Peyer's patch (tissue), 4 donors: ENCODE results near the gene PHOSPHO1. TPM values are rescaled to one million over a fixed set of nuclear protein-coding genes. Genes with fewer than 3 reads are reported as not detected.

Experiments used
- DNase-seq, 3 donors: peaks; one replicate each; pipeline ENCODE4 v3.0.0-alpha.2; 2017 to 2019
- H3K27ac ChIP-seq, 4 donors: fragments of 200-600 bp; sonication (generic); one replicate each; pipeline ENCODE4 v1.5.1; 2016 to 2019
- H3K27me3 ChIP-seq, 2 donors: fragments of 200-600 bp; sonication (generic); one replicate each; pipeline ENCODE4 v1.5.1; 2019
- H3K36me3 ChIP-seq, 3 donors: fragments of 200-600 bp; sonication (generic); one replicate each; pipeline ENCODE4 v1.5.1; 2016 to 2019
- H3K4me1 ChIP-seq, 4 donors: fragments of 200-600 bp; sonication (generic); one replicate each; pipeline ENCODE4 v1.5.1; 2016 to 2019
- H3K4me3 ChIP-seq, 4 donors: fragments of 200-600 bp; sonication (generic); 1 replicate in 3 of 4; 2 replicates in 1 of 4; pipeline ENCODE4 v1.5.1; 2016 to 2019; ENCODE audit warnings: mild to moderate bottlenecking in 1 of 4
- H3K9me3 ChIP-seq, 4 donors: fragments of 200-600 bp; sonication (generic); one replicate each; pipeline ENCODE4 v1.5.1; 2016 to 2019; ENCODE audit warnings: mild to moderate bottlenecking in 1 of 4
- CTCF ChIP-seq, 6 experiments: fragments of 450-650 bp in 4 of 6; fragments of 200-600 bp in 2 of 6; sonication (generic) in 1 of 6; IDR thresholded peaks; one replicate each; pipeline ENCODE4 v1.5.1; 2017 to 2019; ENCODE audit warnings: antibody characterized with exemption in 6 of 6, mild to moderate bottlenecking in 3 of 6, moderate library complexity in 1 of 6
- POLR2A ChIP-seq, 2 donors: fragments of 450-650 bp; IDR thresholded peaks; one replicate each; pipeline ENCODE4 v1.5.1; 2017; ENCODE audit warnings: antibody characterized with exemption in 2 of 2, mild to moderate bottlenecking in 2 of 2, moderate library complexity in 2 of 2
- total RNA-seq, 4 donors: library from RNA; depleted of rRNA; stranded (reverse); fragments of >200 nt; gene quantifications; one replicate each; pipeline ENCODE4 v1.1.0, GENCODE V29; 2016

The PHOSPHO1 gene
- total RNA-seq, 4 donors from 2014 or later: not detected

GRCh38 chr17:49241692-49242397 is 11.3 kb upstream of the PHOSPHO1 start:
- H3K27ac ChIP-seq: no peak overlapping the region
- no peak for DNase-seq
- H3K9me3 ChIP-seq: no peaks in the 10 kb centered on the region
- TF ChIP-seq POLR2A (IDR thresholded peaks at IDR 0.05): no peak
- no peak for TF ChIP-seq CTCF (IDR thresholded peaks at IDR 0.05)
- H3K4me3 ChIP-seq: no peak overlapping the region
- no peaks in the 10 kb centered on the region for H3K36me3 ChIP-seq
- no peaks in the 10 kb centered on the region for H3K27me3 ChIP-seq
- no peaks in the 10 kb centered on the region for H3K4me1 ChIP-seq

- no peaks in the 10 kb centered on the region for H3K4me1 ChIP-seq
- no peak for DNase-seq
- TF ChIP-seq CTCF (IDR thresholded peaks at IDR 0.05): no peak
- no peak for TF ChIP-seq POLR2A (IDR thresholded peaks at IDR 0.05)
Measured at GRCh38 chr17:49241040-49241439, 10.5 kb upstream of the PHOSPHO1 start.

GRCh38 chr17:49240619-49241018 is 10.0 kb upstream of the PHOSPHO1 start:
- Histone ChIP-seq H3K4me1 (no peaks in the 10 kb centered on the region), H3K36me3 (no peaks in the 10 kb centered on the region), H3K4me3 (no peak overlapping the region), H3K27me3 (no peaks in the 10 kb centered on the region), H3K9me3 (no peaks in the 10 kb centered on the region), H3K27ac (no peak overlapping the region)
- DNase-seq: no peak
- TF ChIP-seq CTCF (IDR thresholded peaks at IDR 0.05) (no peak), POLR2A (IDR thresholded peaks at IDR 0.05) (no peak)

More at GRCh38 chr17:49241040-49241439, 10.5 kb upstream of the PHOSPHO1 start:
- Histone ChIP-seq H3K9me3 (no peaks in the 10 kb centered on the region), H3K36me3 (no peaks in the 10 kb centered on the region), H3K27me3 (no peaks in the 10 kb centered on the region), H3K27ac (no peak overlapping the region), H3K4me3 (no peak overlapping the region)

- Histone ChIP-seq H3K4me3 (no peak overlapping the region), H3K27me3 (no peaks in the 10 kb centered on the region), H3K9me3 (no peaks in the 10 kb centered on the region), H3K27ac (no peak overlapping the region), H3K36me3 (no peaks in the 10 kb centered on the region), H3K4me1 (no peaks in the 10 kb centered on the region)
- TF ChIP-seq CTCF (IDR thresholded peaks at IDR 0.05): no peak
- TF ChIP-seq POLR2A (IDR thresholded peaks at IDR 0.05): no peak
- no peak for DNase-seq
Measured at GRCh38 chr17:49239963-49240362, 9.4 kb upstream of the PHOSPHO1 start.

GRCh38 chr17:49235896-49236295 is 5.3 kb upstream of the PHOSPHO1 start:
- TF ChIP-seq CTCF (IDR thresholded peaks at IDR 0.05) (no peak), POLR2A (IDR thresholded peaks at IDR 0.05) (no peak)
- H3K4me1 ChIP-seq: no peaks in the 10 kb centered on the region
- no peaks in the 10 kb centered on the region for H3K36me3 ChIP-seq
- H3K4me3 ChIP-seq: no peak overlapping the region
- H3K9me3 ChIP-seq: no peaks in the 10 kb centered on the region
- DNase-seq: no peak
- no peak overlapping the region for H3K27ac ChIP-seq
- no peaks in the 10 kb centered on the region for H3K27me3 ChIP-seq
